Sigmoid colon (tissue), 7 donors: Measurements from ENCODE around the gene CDC42BPB. TPM values are rescaled to one million over a fixed set of nuclear protein-coding genes. Genes with fewer than 3 reads are reported as not detected.

Experiments
- DNase-seq: peaks from one replicate; pipeline ENCODE4 v3.0.0-alpha.2; 2019
- H3K27ac ChIP-seq, 4 donors: fragments of 200-600 bp; sonication (generic); one replicate each; pipeline ENCODE4 v1.5.1; 2016 to 2019; ENCODE audit warnings: mild to moderate bottlenecking in 1 of 4
- H3K27me3 ChIP-seq, 3 donors: fragments of 200-600 bp; sonication (generic); one replicate each; pipeline ENCODE4 v1.5.1; 2019; ENCODE audit warnings: mild to moderate bottlenecking in 1 of 3
- H3K36me3 ChIP-seq, 4 donors: fragments of 200-600 bp; sonication (generic); one replicate each; pipeline ENCODE4 v1.5.1; 2016 to 2019
- H3K4me1 ChIP-seq, 4 donors: fragments of 200-600 bp; sonication (generic); one replicate each; pipeline ENCODE4 v1.5.1; 2017 to 2019
- H3K4me3 ChIP-seq, 4 donors: fragments of 200-600 bp; sonication (generic); one replicate each; pipeline ENCODE4 v1.5.1; 2017 to 2019; ENCODE audit warnings: mild to moderate bottlenecking in 2 of 4, moderate library complexity in 1 of 4
- H3K9me3 ChIP-seq, 4 donors: fragments of 200-600 bp in 3 of 4; sonication (generic) in 3 of 4; one replicate each; pipeline versions ENCODE4 v1.5.1 to v1.6.1; 2013 to 2019
- CTCF ChIP-seq, 4 experiments: fragments of 450-650 bp in 3 of 4; fragments of 200-600 bp in 1 of 4; IDR thresholded peaks; one replicate each; pipeline ENCODE4 v1.5.1; 2016 to 2019; ENCODE audit warnings: antibody characterized with exemption in 4 of 4, mild to moderate bottlenecking in 3 of 4, moderate library complexity in 2 of 4
- EP300 ChIP-seq, 4 donors: sonication (generic); formaldehyde crosslinking; IDR thresholded peaks; one replicate each; pipeline ENCODE4 v1.6.1; 2017; ENCODE audit warnings: antibody characterized with exemption in 4 of 4
- POLR2A ChIP-seq, 2 donors: fragments of 450-650 bp; IDR thresholded peaks; one replicate each; pipeline ENCODE4 v1.6.1; 2016; ENCODE audit warnings: antibody characterized with exemption in 2 of 2, mild to moderate bottlenecking in 2 of 2, moderate library complexity in 2 of 2
- POLR2AphosphoS5 ChIP-seq, 4 donors: sonication (generic); formaldehyde crosslinking; IDR thresholded peaks; one replicate each; pipeline ENCODE4 v1.6.1; 2017; ENCODE audit warnings: antibody characterized with exemption in 4 of 4
- WGBS, 2 donors: extraction: QIAGEN DNeasy Blood & Tissue Kit; methylation state at CpG; one replicate each; pipeline ENCODE4 v1.1.7; 2013; 5-methylcytosine and 5-hydroxymethylcytosine counted together
- intact Hi-C: fragments of 100-400 bp; cut with DNase I; formaldehyde crosslinking; loops from one replicate; pipeline ENCODE4 v1.15.1; 2023
- polyA plus RNA-seq, 3 donors: library from polyadenylated mRNA; stranded (reverse); fragments of 200-250 nt; gene quantifications; one replicate each; pipeline ENCODE4 v1.2.3, GENCODE V29; 2013
- total RNA-seq, 4 donors: library from RNA; depleted of rRNA; stranded (reverse); fragments of >200 nt; gene quantifications; one replicate each; pipeline ENCODE4 v1.1.0, GENCODE V29; 2016
- donor health status: healthy with polysubstance abuse.
- donor health status: Bipolar disorder and iron deficiency.
- donor health status: healthy.

Gene CDC42BPB
- total and polyA plus RNA-seq, 7 donors, result 18.0 to 82.3 (median 58.5) TPM

DNA sequence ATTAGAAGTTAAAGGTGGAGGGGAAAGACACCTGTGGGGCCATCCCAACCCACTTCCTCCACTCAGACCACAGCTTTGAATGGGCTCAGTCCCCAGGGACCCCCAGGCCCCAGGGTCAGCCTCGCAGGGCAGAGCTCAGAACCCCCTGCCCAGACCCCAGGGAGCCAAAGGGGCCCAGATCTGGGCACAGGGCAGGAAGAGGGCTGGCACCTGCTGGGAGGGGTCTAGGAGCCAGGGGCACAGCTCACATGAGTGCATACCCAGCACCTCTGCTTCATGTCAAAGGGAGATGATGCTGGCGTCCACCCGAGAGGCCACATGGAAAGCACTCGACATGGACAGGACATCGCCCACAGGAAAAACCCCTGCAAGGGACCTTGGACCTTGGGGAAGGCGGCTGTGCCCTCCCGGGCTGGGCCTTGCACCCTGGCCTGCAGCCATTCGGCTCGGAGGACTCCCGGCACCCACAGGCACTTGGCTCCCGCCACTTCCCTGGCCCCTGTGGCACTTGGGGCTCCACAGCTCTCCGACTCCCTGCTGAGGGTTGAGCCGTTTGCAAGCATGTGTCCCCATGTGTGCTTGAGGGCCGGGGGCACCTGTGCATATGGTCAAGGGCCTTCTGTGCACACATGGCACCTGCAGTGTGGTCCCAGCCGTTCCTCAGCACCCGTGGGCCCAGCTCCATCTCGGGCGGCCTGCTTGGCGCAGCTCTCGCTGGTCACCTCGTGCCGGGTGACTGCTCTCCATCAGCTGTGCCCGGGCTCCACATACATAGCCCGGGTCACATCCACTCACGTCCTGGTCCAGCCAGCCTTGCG, 142.7 kb downstream of the CDC42BPB start:
- H3K27me3 ChIP-seq, result no peaks in the 10 kb centered on the region
- intact Hi-C loops, result loop anchor here (5.0 kb wide), 1 partner anchor 137 kb away; the partner anchor contains the start of gene TRAF3
- 83 to 86% methylated on average over 26 of the region's 26 CpGs for WGBS, 2 donors
- no peaks in the 10 kb centered on the region for H3K9me3 ChIP-seq
- peak; percentile 61 for DNase-seq
- no peak overlapping the region for H3K27ac ChIP-seq
- H3K36me3 ChIP-seq, result no peaks in the 10 kb centered on the region
- H3K4me1 ChIP-seq, result no peaks in the 10 kb centered on the region
- no peak overlapping the region for H3K4me3 ChIP-seq
- TF ChIP-seq POLR2A (IDR thresholded peaks at IDR 0.05) (no peak), POLR2AphosphoS5 (IDR thresholded peaks at IDR 0.05) (no peak), CTCF (IDR thresholded peaks at IDR 0.05) (no peak), EP300 (IDR thresholded peaks at IDR 0.05) (no peak)

DNA sequence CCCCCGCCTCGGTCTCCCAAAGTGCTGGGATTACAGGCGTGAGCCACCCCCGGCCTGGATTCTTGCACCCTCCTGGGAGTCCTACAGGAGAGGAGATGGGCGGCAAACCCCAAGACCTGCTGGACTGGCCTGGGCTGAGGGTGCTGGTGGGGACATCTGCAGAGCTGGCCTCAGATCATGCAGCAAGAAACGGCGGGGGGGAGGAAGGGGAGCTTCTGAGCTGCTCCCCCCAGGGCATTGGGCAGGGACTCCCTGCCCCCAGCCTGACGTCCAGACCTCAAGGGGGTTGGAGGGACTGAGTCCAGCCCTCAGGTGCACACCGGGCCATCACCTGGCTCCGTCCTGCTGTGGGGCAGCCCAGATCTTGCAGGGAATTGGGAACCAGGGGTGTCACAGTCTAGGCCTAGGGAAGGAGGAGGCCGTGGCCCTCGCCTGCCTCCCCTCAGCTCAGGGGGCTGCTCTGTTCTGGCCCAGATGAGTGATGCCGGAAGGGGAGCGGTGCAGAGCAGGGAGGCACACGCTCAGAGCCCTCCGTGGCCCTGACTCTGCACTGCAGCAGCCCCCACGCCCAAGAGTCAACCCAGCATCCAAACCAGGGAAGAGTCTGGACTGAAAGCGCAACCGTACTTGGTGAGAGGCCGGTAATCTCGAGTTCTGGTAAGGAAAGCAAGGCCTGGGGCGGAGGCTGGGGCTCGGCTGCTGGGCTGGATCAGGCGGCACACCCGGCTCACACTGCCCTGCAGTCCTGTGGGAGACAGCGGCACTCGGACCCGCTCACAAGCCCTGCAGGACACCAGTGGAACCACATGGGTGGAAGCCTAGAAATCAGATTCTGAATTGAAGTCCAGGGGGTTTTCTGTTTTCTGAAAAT, 143.8 kb downstream of the CDC42BPB start:
- H3K4me1 ChIP-seq, result no peaks in the 10 kb centered on the region
- H3K27ac ChIP-seq, result no peak overlapping the region
- no peak overlapping the region for H3K4me3 ChIP-seq
- DNase-seq, result peak; percentile 54
- no peaks in the 10 kb centered on the region for H3K27me3 ChIP-seq
- H3K9me3 ChIP-seq, result no peaks in the 10 kb centered on the region
- H3K36me3 ChIP-seq, result no peaks in the 10 kb centered on the region
- TF ChIP-seq EP300 (IDR thresholded peaks at IDR 0.05) (no peak), POLR2AphosphoS5 (IDR thresholded peaks at IDR 0.05) (no peak), POLR2A (IDR thresholded peaks at IDR 0.05) (no peak), CTCF (IDR thresholded peaks at IDR 0.05) (no peak)
- intact Hi-C loops, result no loop called here
- 91 to 93% methylated on average over 28 of the region's 28 CpGs for WGBS, 2 donors

DNA sequence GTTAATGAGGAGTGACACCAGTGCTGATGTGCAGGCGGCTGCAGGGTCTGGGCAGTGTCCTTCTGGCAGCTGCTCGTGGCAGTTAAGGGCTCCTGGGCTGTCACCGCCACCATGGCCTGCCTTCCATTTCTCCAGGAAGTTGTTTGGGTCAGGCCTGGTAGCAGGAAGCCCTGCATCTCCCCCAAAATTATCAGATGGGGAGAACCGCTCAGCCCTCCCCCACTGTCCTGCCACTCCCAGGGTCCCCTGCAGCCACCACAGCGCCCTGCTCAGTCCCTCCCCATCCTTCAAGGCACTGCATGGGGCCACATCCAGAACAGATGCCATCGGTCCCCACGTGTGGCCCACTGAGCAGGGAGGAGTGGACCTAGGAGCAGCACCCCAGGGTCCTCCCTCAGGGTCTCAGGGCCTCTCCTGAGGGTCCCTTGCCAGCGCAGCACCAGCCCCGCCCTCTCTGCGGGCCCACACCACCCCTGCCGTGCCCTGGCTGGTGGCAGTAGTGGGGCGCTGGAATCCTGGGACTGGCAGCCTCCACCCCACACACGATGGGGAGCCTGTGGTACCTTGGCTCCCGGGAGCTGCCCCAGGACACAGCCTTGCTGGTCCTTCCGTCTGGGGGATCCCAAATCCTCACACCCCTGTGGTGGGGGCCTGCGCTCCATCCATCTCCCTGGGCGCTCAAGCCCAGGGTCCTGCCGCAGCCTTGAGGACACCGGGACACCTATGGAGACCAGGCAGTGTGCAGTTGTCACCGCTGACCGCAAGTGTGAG, 145.2 kb downstream of the CDC42BPB start:
- Histone ChIP-seq H3K27ac (no peak overlapping the region), H3K4me3 (no peak overlapping the region), H3K9me3 (no peaks in the 10 kb centered on the region), H3K36me3 (peaks cover 0 to 2% (median 0%) of the 10 kb centered on the region in 4 donors), H3K27me3 (no peaks in the 10 kb centered on the region), H3K4me1 (no peaks in the 10 kb centered on the region)
- WGBS, 2 donors, result 94 to 96% methylated on average over 21 of the region's 21 CpGs
- TF ChIP-seq POLR2AphosphoS5 (IDR thresholded peaks at IDR 0.05), result no peak
- TF ChIP-seq POLR2A (IDR thresholded peaks at IDR 0.05), result no peak
- TF ChIP-seq EP300 (IDR thresholded peaks at IDR 0.05), result no peak
- TF ChIP-seq CTCF (IDR thresholded peaks at IDR 0.05), result no peak
- peak; percentile 60 for DNase-seq
- intact Hi-C loops, result no loop called here

DNA sequence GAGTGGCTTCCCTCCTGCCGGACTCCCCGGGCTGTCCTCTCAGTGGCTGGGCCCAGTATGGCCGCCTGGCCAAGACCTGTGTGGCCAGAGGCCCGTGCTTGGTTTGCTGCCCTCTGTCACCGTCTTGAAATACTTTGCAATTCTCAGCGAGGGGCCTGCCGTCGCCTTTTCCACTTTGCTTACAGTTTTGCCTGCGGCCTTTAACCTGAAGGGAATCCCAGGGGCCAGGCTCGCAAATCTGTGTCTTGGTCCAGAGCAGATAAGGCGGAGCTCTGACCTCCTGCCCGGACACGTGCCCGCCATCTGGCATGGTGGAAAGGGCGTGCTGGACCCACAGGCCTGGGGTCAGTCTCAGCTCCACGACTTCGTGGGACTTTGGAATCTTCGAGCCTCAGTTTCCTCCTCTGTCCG, 145.8 kb downstream of the CDC42BPB start:
- H3K9me3 ChIP-seq, result no peaks in the 10 kb centered on the region
- peaks cover 0 to 8% (median 0%) of the 10 kb centered on the region in 4 donors for H3K36me3 ChIP-seq
- no peak overlapping the region for H3K4me3 ChIP-seq
- H3K4me1 ChIP-seq, result no peaks in the 10 kb centered on the region
- H3K27ac ChIP-seq, result no peak overlapping the region
- no peak for TF ChIP-seq EP300 (IDR thresholded peaks at IDR 0.05)
- no peak for TF ChIP-seq POLR2AphosphoS5 (IDR thresholded peaks at IDR 0.05)
- TF ChIP-seq POLR2A (IDR thresholded peaks at IDR 0.05), result no peak
- TF ChIP-seq CTCF (IDR thresholded peaks at IDR 0.05), result no peak
- DNase-seq, result peak; percentile 59
- WGBS, 2 donors, result 87 to 88% methylated on average over 19 of the region's 19 CpGs
- H3K27me3 ChIP-seq, result no peaks in the 10 kb centered on the region
- intact Hi-C loops, result no loop called here
